ENCODE measurements around the gene BCAR1. TPM values are rescaled to one million over a fixed set of nuclear protein-coding genes. Genes with fewer than 3 reads are reported as not detected.
"Not testable (repeated sequence)": the region's sequence is repeated elsewhere in the genome, so short reads cannot be mapped to it uniquely, and the experiment has no call there.

The BCAR1 gene
- total RNA-seq, 1 donor: 75.3 TPM

GRCh38 chr16:75216576-75216975 is 34.8 kb downstream of the BCAR1 start:
- Histone ChIP-seq H3K27ac (ENCODE audit: low read depth, low read length) (no peak overlapping the region), H3K4me2 (ENCODE audit: insufficient read depth, low read length) (no peak overlapping the region), H3K4me1 (ENCODE audit: insufficient read depth, low read length) (no peaks in the 10 kb centered on the region), H3K27me3 (ENCODE audit: insufficient read depth, low read length) (no peaks in the 10 kb centered on the region), H4K20me1 (ENCODE audit: insufficient read depth, low read length) (no peaks in the 10 kb centered on the region), H3K4me3 (ENCODE audit: insufficient read depth, low read length) (no peak overlapping the region), H3K79me2 (ENCODE audit: insufficient read depth, low read length) (no peaks in the 10 kb centered on the region), H3K9me3 (ENCODE audit: low read depth, low read length) (no peaks in the 10 kb centered on the region), H3K36me3 (ENCODE audit: insufficient read depth, low read length) (no peaks in the 10 kb centered on the region), H2AFZ (ENCODE audit: low read length) (no peak overlapping the region)
- no peak for DNase-seq (ENCODE audit: insufficient read length, low spot score, missing footprints)
- no peak for TF ChIP-seq CTCF (IDR thresholded peaks at IDR 0.05; ENCODE audit: extremely low read depth, low read depth, low read length)

- H3K4me2 ChIP-seq (ENCODE audit: insufficient read depth, low read length): no peak overlapping the region
- H3K36me3 ChIP-seq (ENCODE audit: insufficient read depth, low read length): no peaks in the 10 kb centered on the region
- H2AFZ ChIP-seq (ENCODE audit: low read length): no peak overlapping the region
- no peaks in the 10 kb centered on the region for H3K4me1 ChIP-seq (ENCODE audit: insufficient read depth, low read length)
- no peaks in the 10 kb centered on the region for H3K79me2 ChIP-seq (ENCODE audit: insufficient read depth, low read length)
- DNase-seq (ENCODE audit: insufficient read length, low spot score, missing footprints): peak; percentile 46
- no peaks in the 10 kb centered on the region for H3K27me3 ChIP-seq (ENCODE audit: insufficient read depth, low read length)
- no peaks in the 10 kb centered on the region for H3K9me3 ChIP-seq (ENCODE audit: low read depth, low read length)
- H3K27ac ChIP-seq (ENCODE audit: low read depth, low read length): no peak overlapping the region
- no peak overlapping the region for H3K4me3 ChIP-seq (ENCODE audit: insufficient read depth, low read length)
- no peak for TF ChIP-seq CTCF (IDR thresholded peaks at IDR 0.05; ENCODE audit: extremely low read depth, low read depth, low read length)
- H4K20me1 ChIP-seq (ENCODE audit: insufficient read depth, low read length): no peaks in the 10 kb centered on the region
Measured at GRCh38 chr16:75216127-75216526, 35.3 kb downstream of the BCAR1 start.

- H3K9me3 ChIP-seq (ENCODE audit: low read depth, low read length); H3K4me1 ChIP-seq (ENCODE audit: insufficient read depth, low read length): not testable (repeated sequence)
Measured at GRCh38 chr16:75211286-75211685, 40.1 kb downstream of the BCAR1 start.

GRCh38 chr16:75209944-75210343 is 41.5 kb downstream of the BCAR1 start:
- Histone ChIP-seq H3K9me3 (ENCODE audit: low read depth, low read length) (no peaks in the 10 kb centered on the region), H4K20me1 (ENCODE audit: insufficient read depth, low read length) (no peaks in the 10 kb centered on the region), H3K4me2 (ENCODE audit: insufficient read depth, low read length) (no peak overlapping the region), H3K27me3 (ENCODE audit: insufficient read depth, low read length) (no peaks in the 10 kb centered on the region), H3K36me3 (ENCODE audit: insufficient read depth, low read length) (no peaks in the 10 kb centered on the region), H3K4me1 (ENCODE audit: insufficient read depth, low read length) (no peaks in the 10 kb centered on the region), H2AFZ (ENCODE audit: low read length) (no peak overlapping the region), H3K27ac (ENCODE audit: low read depth, low read length) (no peak overlapping the region), H3K4me3 (ENCODE audit: insufficient read depth, low read length) (no peak overlapping the region), H3K79me2 (ENCODE audit: insufficient read depth, low read length) (no peaks in the 10 kb centered on the region)
- peak; percentile 48 for DNase-seq (ENCODE audit: insufficient read length, low spot score, missing footprints)
- TF ChIP-seq CTCF (IDR thresholded peaks at IDR 0.05; ENCODE audit: extremely low read depth, low read depth, low read length): no peak

More at GRCh38 chr16:75211286-75211685, 40.1 kb downstream of the BCAR1 start:
- not testable (repeated sequence) for H4K20me1 ChIP-seq (ENCODE audit: insufficient read depth, low read length); H3K27ac ChIP-seq (ENCODE audit: low read depth, low read length); H3K4me3 ChIP-seq (ENCODE audit: insufficient read depth, low read length); H3K27me3 ChIP-seq (ENCODE audit: insufficient read depth, low read length); H2AFZ ChIP-seq (ENCODE audit: low read length); H3K4me2 ChIP-seq (ENCODE audit: insufficient read depth, low read length); H3K36me3 ChIP-seq (ENCODE audit: insufficient read depth, low read length); H3K79me2 ChIP-seq (ENCODE audit: insufficient read depth, low read length)
- peak; percentile 51 for DNase-seq (ENCODE audit: insufficient read length, low spot score, missing footprints)

GRCh38 chr16:75209514-75209913 is 41.9 kb downstream of the BCAR1 start:
- not testable (repeated sequence) for H2AFZ ChIP-seq (ENCODE audit: low read length); H3K27ac ChIP-seq (ENCODE audit: low read depth, low read length); H3K4me2 ChIP-seq (ENCODE audit: insufficient read depth, low read length); H3K9me3 ChIP-seq (ENCODE audit: low read depth, low read length); H4K20me1 ChIP-seq (ENCODE audit: insufficient read depth, low read length); H3K27me3 ChIP-seq (ENCODE audit: insufficient read depth, low read length); H3K36me3 ChIP-seq (ENCODE audit: insufficient read depth, low read length); H3K4me1 ChIP-seq (ENCODE audit: insufficient read depth, low read length); H3K4me3 ChIP-seq (ENCODE audit: insufficient read depth, low read length); H3K79me2 ChIP-seq (ENCODE audit: insufficient read depth, low read length)
- peak; percentile 57 for DNase-seq (ENCODE audit: insufficient read length, low spot score, missing footprints)
